Lung microvascular endothelial cell (primary cell): Measurements from ENCODE around the gene MYMK. TPM values are rescaled to one million over a fixed set of nuclear protein-coding genes. Genes with fewer than 3 reads are reported as not detected.

ENCODE experiments used
- DNase-seq, 2 donors: peaks; one replicate each; pipeline versions ENCODE4 v3.0.0 to v3.0.0-alpha.2; 2010; ENCODE audit warnings: low read depth in 2 of 2
- total RNA-seq: library from RNA; depleted of rRNA; stranded (reverse); fragments of >200 nt; gene quantifications from 2 replicates; pipeline ENCODE4 v1.2.1, GENCODE V29; 2014

The MYMK gene
- total RNA-seq, 1 donor from 2014 or later = not detected

DNA sequence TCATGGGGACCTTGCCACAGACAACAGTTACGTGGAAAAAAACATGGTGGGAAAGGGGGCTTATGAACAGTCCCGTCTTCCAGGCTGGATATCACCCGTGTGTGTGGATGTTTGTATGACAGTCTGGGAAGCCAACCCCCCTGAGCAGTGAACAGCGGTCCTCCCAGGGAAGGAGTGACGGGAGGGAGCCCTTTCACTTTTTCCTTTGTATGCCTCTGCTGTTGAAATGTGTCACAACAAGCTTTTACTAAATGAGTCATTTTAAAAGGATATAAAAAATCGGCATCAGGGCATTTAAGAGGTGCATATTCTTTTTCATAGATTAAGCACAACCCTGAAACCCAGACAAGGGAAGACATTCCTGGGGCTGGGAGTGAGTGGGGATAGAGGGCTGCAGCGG lies 5.1 kb downstream of the MYMK start:
- DNase-seq = no peak

DNA sequence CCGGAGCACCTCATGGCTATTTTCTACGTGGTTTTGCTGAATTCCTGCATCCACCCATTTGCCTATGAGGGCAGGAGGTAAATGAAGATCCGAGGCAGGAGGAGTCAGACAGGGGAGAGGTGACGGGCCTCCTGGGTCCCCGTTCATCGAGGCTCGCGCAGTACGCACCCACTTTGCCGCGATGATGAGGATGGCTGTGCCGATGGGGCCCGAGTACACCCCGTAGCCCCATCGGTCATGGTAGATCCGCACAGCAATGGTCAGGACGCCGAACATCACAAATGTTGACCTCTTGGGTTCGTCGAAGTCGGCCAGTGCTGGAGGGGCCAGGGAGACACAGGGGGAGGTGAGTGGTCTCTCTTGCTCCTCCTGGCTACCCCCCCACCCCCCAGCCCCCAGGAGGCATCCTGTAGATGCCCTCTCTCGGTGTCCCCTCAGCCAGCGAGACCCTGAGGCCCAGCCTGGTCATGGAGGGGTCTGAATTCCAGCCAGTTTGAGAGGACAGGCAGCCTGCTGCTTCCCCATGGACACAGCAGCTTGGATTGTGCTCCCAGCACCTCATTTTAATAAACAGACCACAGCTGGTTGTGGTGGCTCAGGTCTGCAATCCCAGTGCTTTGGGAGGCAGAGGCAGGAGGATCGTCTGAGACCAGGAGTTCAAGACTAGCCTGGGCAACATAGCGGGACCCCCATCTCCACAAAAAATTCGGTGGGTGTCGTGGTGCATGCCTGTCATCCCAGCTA lies 5.9 kb downstream of the MYMK start:
- no peak for DNase-seq

DNA sequence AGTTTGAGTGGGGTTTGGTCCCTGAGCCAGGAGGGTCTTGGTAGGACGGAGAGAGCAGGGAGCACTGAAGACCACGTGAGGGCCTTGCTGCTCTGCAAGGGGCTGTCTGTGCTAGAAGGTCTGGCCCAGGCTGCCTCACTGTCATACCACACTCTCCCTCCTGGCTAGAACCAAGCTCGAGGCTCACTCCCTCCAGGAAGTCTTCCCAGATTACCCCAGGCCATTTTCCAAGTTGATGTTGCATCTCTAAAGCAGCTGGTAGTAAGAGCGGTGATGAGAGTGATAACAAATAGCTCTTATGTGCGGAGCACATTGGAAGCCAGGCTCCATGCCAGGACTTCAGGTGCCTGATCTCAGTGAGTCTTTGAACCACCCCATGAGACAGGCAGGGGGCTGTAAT lies 6.6 kb downstream of the MYMK start:
- DNase-seq = no peak

DNA sequence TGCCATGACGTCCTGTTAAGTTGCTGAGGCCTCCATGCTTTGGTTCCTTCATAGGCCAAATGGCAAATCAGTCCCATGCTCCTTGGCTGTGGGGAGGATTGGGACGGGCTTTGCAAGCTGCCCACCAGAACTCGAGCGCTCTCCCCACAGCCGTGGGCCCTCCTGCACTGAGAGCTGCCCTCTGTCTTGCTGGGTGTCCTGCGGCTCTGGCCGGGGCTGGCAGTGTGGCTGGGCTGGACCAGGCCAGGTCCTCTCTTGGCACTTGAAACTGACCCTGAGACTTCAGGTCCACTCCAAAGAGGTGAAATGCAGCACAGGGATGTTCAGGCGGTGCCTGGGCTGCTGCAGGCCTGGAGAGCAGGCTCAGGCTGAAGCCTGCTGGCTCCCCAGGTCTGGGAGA lies 7.0 kb downstream of the MYMK start:
- no peak for DNase-seq

DNA sequence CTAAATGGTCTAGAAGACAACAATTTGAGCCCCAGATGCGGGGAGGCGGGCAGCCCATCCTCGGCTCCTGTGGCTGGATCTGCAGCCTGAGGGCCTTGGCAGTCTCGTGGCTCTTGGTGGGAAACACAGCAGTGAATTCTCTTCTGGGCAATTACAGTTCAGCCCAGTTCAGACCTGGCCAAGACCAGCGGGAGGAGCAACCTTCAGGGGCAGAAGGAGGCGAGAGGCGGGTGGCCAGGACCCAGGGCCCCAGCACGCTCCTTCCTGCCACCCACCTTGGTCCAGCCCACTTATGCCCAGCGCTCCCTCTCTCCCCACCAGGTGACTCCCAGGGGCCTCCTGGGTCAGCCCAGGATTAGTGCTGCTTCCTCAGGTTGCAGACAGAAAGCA lies 7.8 kb downstream of the MYMK start:
- DNase-seq = no peak

DNA sequence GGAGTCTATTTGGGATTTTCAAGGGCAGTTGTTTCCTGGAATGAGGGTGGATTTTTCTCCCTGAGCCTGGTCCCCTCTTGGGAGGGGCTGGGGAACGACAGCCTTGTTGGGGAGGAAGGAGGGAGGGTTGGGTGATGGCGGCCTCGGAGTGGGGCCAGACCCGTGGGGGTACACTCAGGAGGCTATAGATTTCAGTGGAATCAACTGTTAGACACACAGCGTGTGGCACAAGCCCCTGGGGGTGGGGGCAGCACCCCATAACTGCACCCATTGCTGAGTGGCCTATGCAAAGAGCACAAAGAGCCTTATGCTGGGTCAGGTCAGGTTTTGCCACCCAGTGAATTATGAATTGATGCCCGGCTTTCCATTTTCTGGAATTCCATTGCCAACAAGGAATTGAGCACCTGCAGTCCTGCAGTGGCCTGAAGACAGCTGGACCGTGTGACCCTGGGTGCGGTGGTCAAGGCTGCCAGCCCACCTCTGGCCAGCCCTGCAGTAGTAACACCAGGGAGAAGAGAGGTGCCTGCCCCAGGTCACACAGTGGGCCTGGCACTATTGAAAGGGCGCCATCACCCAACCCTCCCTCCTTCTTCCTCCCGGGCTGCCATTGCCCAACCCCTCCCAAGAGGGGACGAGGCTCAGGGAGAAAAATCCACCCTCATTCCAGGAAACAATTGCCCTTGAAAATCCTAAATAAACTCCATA lies 8.4 kb downstream of the MYMK start:
- no peak for DNase-seq

DNA sequence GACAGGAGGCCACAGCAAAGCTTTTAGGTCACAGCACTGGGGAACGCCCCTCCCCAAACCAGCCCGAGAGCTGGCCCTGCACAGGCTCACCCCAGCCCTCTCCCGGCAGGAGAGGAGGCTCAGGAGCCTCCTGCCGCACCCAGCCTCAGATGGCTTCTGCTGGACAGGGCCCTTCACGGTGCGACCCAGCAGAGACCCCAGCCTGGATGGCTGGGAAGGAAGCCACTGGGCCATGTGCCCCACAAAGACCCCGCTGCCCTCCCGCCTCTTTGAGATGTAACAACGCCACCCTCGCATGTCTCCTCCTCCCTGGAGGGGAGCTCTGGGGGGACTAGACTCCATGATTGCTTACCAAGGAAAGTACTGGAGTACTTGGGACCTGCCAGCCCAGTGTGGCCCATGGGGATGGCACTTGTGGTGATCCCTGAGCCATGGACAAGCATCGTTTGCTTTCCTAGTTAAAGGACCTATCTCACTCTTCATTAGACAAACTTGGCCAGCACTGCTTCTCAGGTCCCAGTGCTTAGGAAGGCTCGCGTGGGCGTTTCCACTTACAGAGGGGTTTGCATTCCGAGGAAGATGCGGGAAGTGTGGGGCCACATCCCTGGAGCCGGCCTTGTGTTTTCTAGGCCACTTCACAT lies 9.0 kb downstream of the MYMK start:
- no peak for DNase-seq

DNA sequence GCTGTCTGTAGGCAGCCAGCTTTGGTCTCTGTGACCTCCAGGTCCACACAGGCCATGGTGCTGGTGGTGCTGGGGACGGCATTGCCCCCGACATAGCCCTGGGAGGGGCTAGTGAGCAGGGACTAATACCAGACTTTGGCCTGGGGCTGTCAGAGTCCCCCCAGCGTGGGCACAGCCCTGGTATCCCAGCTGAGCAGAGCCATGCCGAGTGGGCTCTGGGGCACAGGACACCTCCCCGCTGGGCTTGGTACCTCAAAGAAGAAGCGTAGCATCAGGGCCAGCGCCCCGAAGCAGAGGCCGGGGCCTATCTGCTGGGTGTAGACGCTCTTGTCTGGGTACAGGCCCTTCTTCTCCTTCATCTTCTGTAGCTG lies 9.5 kb downstream of the MYMK start:
- DNase-seq = no peak

DNA sequence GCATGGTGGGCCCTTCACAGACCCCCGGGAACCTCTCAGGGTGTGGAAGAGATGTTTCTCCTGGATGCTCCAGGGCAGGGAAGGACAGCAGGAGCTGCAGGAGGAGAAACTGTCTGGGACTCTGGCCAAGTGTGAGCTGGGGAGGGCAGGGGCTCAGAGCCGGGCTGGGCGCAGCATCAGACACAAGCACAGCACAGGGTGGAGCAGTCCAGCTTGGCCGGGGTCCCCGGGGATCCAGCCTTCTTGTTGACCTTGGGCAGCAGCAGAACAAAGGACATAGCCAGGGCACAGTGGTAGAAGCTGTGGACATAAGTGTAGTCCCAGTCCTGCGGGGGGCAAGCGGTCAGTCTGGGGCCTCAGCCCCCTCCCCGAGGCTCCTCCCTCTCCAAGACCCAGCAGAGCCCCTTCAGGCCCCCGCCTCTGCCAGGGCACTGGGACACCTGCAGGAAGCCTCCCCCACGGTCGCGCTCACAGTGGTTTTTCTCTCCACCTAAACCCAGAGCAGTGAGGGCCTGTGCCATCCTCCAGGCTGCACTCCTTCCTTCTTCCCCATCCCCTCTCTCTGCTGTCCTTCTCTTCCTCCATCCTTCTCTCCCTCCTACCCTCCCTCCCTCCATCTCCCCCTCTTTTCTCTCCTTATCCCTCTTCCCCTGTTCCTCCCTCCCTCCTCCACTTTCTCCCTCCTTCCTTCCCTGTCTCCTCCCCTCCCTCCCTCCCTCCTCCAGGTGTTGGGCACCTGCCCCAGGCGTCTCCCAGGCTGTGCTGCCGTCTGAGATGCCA lies 10.1 kb downstream of the MYMK start:
- no peak for DNase-seq

DNA sequence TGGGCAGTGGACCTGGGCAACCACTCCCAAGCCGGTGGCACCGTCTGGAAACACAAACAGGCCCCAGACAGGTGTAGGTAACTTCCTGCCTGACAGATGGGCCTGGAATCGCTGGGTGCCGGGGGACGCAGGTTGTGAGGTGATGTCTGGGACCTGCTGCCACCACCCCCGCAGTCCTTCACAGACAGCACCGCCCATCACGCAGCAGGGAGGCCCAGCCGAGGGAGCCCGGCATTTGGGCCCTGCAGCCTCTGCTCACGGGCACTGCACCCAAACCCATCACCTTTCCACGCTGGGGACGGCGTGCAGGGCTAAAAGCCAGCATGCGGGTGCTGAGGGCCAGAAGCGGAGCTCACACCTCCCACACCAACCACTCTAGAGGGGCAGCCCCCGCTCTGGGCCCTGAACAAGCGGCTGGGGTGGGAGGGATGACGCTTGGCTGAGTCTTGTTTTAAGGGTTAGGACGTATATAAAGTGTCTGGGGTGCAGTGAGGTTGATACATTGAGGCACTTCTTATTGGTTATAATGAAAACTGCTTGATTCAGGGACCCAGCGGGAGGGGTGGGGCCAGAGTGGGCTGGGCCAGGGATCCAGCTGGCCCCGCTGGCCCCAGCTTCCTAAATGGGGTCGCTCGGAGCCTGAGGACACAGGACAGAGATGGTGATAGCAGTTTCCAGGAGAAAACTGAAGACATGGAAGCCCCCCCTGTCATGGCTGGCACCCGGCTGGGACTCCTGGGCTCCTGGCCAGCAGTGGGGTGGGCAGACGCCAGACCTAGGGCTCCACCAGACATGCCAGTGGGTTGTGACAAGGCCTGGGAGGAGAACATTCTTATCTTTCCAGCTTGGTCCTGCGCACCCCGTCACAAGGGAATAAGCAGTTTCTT lies 11.3 kb downstream of the MYMK start:
- DNase-seq = no peak

DNA sequence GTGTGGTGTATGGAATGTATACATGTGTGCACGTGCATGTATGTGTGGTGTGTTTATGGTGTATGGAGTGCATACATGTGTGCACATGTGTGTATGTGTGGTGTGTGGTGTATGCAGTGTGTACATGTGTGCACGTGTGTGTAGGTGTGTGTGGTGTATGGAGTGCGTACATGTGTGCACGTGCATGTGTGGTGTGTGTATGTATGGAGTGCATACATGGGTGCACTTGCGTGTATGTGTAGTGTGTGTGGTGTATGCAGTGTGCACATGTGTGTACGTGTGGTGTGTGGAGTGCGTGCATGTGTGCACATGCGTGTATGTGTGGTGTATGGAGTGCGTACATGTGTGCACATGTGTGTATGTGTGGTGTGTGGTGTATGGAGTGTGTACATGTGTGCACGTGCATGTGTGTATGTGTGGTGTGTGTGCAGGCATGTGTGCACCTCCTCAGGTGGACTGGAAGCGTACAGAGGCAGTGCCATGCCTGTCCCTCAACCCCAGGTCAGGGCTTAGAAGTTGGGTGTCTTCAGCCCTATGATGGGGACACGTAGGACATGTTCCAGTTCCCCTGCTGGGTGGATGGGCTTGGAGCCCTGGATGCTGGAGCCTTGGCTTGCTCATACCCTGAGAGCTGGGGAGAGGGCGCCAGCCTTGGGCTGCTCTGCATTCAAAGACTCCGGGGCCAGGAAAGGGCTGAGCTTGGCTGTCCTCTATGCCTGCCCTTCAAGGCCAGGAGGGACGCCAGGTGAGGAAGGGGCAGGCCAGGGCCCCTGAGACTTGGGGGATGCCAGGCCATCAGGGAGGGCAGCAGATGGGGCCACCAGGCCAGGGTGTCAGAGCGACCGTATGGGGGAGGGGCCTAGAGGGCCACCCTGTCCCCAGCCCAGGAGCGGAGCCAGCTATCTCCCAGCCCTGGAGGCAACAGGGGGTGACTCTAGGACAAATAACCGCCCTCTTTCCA lies 12.2 kb downstream of the MYMK start:
- no peak for DNase-seq

DNA sequence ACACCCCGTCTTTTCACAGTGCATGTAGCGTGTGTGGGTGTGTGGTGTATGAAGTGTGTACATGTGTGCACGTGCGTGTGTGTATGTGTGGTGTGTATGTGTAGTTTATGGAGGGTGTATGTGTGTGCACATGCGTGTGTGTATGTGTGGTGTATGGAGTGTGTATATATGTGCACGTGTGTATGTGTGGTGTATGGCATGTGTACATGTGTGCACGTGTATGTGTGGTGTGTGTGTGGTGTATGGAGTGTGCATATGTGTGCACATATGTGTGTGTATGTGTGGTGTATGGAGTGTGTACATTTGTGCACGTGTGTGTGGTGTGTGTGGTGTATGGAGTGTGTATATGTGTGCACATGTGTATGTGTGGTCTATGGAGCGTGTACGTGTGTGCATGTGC lies 13.2 kb downstream of the MYMK start:
- DNase-seq = no peak

DNA sequence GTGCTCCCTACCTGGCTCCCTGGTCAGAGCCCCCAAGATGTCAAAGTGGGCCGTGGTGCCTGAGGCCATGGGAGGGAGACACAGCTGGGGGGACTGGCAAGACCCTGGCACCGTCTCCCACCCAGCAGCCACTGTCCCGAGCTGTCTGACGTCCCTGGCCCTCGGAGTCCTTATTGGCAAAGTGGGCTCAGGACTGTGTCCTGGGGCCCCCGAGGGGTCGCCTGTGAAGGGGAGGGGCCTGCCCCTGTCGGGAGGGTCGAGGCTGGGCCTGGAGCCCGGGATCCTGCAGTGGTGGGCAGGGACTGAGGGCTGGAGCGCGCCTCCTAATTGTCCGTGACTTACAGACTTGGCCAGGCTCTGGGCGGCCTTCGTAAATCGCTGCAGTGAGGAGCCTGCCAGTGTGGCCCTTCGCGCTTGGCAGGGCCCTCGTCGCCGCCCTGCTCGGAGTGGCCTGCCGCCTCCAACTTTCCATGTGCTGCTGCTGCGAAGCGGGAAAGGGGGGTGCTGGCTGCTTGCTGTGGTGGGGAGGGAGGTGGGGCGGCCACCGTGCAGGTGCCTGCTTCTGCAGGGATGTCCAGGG lies 13.7 kb downstream of the MYMK start:
- DNase-seq = no peak

DNA sequence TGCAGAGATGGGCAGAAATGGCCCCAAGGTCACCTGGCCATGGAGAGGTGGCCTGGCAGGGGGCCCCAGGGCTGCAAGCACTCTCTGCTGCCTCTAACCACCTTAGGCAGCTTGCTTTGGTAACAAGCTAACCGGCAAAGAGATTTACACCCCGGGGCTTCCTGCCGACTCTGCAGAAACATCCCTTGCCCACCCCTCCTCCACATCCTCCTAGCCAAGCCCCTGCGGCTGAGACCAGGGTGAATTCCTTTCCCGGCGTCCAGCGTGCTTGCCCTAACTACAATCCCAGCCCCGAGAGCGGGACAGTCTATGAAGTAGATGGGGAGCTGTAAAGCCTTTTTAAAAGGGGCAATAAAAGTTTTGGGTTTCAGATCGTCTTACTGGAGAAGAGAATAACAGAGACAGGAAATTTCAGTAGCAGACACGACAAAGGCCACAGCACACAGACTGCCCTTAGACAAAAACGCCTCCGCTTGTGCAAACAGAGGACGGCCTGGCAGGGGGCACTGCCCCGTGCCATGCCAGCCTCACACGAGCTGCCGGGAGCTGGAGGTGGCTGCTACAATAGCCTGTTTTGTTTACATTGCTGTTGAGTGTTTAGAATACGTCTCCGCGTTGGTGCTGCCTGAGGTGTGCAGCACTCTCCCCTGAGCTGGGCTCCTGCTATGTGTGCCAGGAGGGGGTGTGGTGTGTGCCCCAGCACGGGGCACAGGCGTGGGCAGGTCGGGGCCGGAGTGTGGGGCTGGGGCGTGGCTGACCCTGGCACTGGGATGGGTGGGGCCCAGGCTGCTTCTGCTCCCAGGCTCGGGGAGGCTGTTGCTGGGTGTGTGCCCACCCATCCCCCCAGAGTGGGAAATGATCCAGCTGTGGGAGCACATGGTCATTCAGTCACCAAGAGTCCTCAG lies 15.3 kb downstream of the MYMK start:
- peak in 1 of 2 donors; percentile 12 for DNase-seq

DNA sequence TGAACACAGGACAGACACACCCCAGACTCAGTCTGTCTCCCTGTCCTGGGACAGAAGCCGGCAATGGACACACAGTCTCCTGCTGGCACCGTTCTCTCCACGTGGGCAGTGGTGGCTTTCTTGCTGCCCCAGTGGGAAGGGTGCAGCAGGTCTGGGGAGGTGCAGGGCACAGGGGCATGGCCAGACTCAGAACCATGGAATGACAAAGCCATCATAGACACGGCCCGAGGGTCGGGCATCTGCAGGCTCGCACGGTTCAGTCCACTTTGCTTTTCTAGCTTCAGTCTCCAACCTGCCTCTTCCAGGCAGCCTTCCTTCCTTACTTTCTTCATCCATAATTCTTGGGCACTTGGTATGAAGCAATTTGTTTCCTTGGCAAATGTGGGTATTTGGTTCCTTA lies 16.7 kb downstream of the MYMK start:
- no peak for DNase-seq

DNA sequence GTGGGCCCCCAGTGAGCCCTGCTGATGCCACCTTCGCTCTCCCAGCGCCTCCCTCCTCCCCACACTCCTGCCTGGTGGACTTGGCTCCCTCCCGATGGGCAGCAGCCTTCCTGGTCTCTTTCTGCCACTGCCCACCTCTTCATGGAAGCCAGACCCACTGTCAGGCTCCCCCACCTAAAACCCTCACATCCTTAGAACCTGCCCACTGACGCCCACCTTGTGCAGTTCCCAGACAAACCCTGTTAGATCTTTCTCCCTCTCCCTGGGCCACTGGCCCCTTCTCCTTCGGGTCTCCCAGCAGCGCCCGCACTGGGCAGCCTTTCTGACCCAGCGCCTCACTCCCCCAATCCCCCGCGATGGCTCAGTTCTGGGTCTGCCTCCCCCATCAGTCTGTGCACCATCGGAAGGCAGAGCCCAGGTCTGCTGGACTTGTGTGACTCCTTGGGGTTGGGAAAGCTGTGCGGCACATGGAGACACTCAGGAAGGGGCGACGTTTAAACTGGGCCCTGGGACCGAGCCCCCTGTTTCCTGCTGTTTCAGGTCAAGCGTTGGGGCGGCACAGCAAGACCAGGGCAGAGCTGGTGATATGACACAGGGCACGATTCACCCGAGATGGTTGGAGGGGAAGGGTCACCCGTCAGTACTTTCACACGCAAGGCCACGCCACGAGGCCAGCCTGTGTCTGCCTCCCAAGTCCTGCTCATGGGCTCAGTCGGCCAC lies 17.4 kb downstream of the MYMK start:
- DNase-seq = no peak

DNA sequence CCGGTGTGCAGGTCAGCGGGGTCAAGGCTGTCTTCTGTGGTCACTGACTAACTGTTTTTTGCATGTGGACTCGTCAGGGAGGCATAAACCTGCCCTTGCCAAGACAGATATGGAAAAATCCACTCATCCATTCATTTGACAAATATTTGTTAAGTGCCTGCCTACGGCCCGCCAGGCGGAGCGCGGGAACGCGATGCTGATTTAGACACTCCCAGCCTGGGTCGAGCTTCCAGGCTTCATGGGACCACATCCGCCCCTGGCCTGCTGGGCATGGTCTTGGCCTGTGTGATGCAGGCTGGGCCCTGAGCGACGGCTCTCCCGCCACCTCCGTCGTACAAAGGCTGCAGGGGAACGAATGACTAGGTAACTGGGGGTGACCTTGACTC lies 18.1 kb downstream of the MYMK start:
- peak in 1 of 2 donors; percentile 56 for DNase-seq
